Gastroesophageal sphincter (tissue), 4 donors: Measurements from ENCODE around the gene PHACTR1. TPM values are rescaled to one million over a fixed set of nuclear protein-coding genes. Genes with fewer than 3 reads are reported as not detected.

ENCODE experiments used
- ATAC-seq: fragments of 150-250 bp; one replicate; pipeline ENCODE4 v1.9.1; 2016; ENCODE audit warnings: mild to moderate bottlenecking, moderate library complexity
- H3K27ac ChIP-seq, 4 donors: fragments of 200-600 bp; sonication (generic) in 3 of 4; 1 replicate in 3 of 4; 2 replicates in 1 of 4; pipeline ENCODE4 v1.5.1; 2016 to 2019
- H3K27me3 ChIP-seq: fragments of 200-600 bp; sonication (generic); one replicate; pipeline ENCODE4 v1.5.1; 2019
- H3K36me3 ChIP-seq, 2 donors: fragments of 200-600 bp; sonication (generic); one replicate each; pipeline ENCODE4 v1.5.1; 2019; ENCODE audit warnings: control low read depth in 1 of 2
- H3K4me1 ChIP-seq, 3 donors: fragments of 200-600 bp; sonication (generic); 1 replicate in 2 of 3; 2 replicates in 1 of 3; pipeline ENCODE4 v1.5.1; 2016 to 2019; ENCODE audit warnings: control low read depth in 2 of 3
- H3K4me3 ChIP-seq, 2 donors: fragments of 200-600 bp; sonication (generic); one replicate each; pipeline ENCODE4 v1.5.1; 2019; ENCODE audit warnings: mild to moderate bottlenecking in 1 of 2, moderate library complexity in 1 of 2
- H3K9me3 ChIP-seq, 3 donors: fragments of 200-600 bp; sonication (generic); one replicate each; pipeline ENCODE4 v1.5.1; 2017 to 2019; ENCODE audit warnings: control low read depth in 2 of 3
- CTCF ChIP-seq, 4 experiments: fragments of 200-600 bp in 2 of 4; fragments of 450-650 bp in 2 of 4; sonication (generic) in 1 of 4; IDR thresholded peaks; one replicate each; pipeline ENCODE4 v1.5.1; 2017 to 2019; ENCODE audit warnings: antibody characterized with exemption in 4 of 4, mild to moderate bottlenecking in 2 of 4, moderate library complexity in 2 of 4
- EP300 ChIP-seq: sonication (generic); formaldehyde crosslinking; IDR thresholded peaks from one replicate; pipeline ENCODE4 v1.6.1; 2017; ENCODE audit warnings: antibody characterized with exemption, mild to moderate bottlenecking
- POLR2A ChIP-seq, 2 donors: fragments of 450-650 bp; IDR thresholded peaks; one replicate each; pipeline ENCODE4 v1.6.1; 2017; ENCODE audit warnings: antibody characterized with exemption in 2 of 2, mild to moderate bottlenecking in 2 of 2, moderate library complexity in 1 of 2
- POLR2AphosphoS5 ChIP-seq: sonication (generic); formaldehyde crosslinking; IDR thresholded peaks from one replicate; pipeline ENCODE4 v1.6.1; 2017; ENCODE audit warnings: antibody characterized with exemption
- WGBS, 2 donors: methylation state at CpG; one replicate each; pipeline ENCODE4 v1.1.5; 2018; ENCODE audit warnings: low coverage in 1 of 2; 5-methylcytosine and 5-hydroxymethylcytosine counted together
- total RNA-seq, 4 donors: library from RNA; depleted of rRNA; stranded (reverse); fragments of >200 nt; gene quantifications; one replicate each; pipeline ENCODE4 v1.1.0, GENCODE V29; 2016

The PHACTR1 gene
- total RNA-seq, 4 donors from 2014 or later, result 0.20 to 27.3 (median 2.2) TPM

GRCh38 chr6:13049666-13050254 lies 333.2 kb downstream of the PHACTR1 start:
- no peak overlapping the region for H3K27ac ChIP-seq
- no peak overlapping the region for H3K4me3 ChIP-seq
- TF ChIP-seq POLR2AphosphoS5 (no peak), CTCF (IDR thresholded peaks at IDR 0.05) (no peak), EP300 (no peak), POLR2A (IDR thresholded peaks at IDR 0.05) (no peak)
- no peaks in the 10 kb centered on the region for H3K27me3 ChIP-seq
- ATAC-seq, result no peak
- H3K36me3 ChIP-seq, result no peaks in the 10 kb centered on the region
- H3K4me1 ChIP-seq, result no peaks in the 10 kb centered on the region
- no peaks in the 10 kb centered on the region for H3K9me3 ChIP-seq

- Histone ChIP-seq H3K4me1 (no peaks in the 10 kb centered on the region), H3K36me3 (no peaks in the 10 kb centered on the region), H3K27ac (no peak overlapping the region), H3K4me3 (no peak overlapping the region), H3K9me3 (no peaks in the 10 kb centered on the region), H3K27me3 (peaks cover 3% of the 10 kb centered on the region)
- TF ChIP-seq EP300 (no peak), POLR2AphosphoS5 (no peak), POLR2A (IDR thresholded peaks at IDR 0.05) (no peak), CTCF (IDR thresholded peaks at IDR 0.05) (no peak)
- 78% methylated on average over 9 of the region's 9 CpGs for WGBS, 2 donors
- peak; percentile 31 for ATAC-seq
Observed at GRCh38 chr6:13053006-13053461, 336.5 kb downstream of the PHACTR1 start.

- no peaks in the 10 kb centered on the region for H3K36me3 ChIP-seq
- TF ChIP-seq POLR2AphosphoS5, result no peak
- no peak for TF ChIP-seq POLR2A (IDR thresholded peaks at IDR 0.05)
- no peak for TF ChIP-seq EP300
- TF ChIP-seq CTCF (IDR thresholded peaks at IDR 0.05), result no peak
Observed at GRCh38 chr6:13058051-13058450, 341.5 kb downstream of the PHACTR1 start.

GRCh38 chr6:13059026-13059425 lies 342.5 kb downstream of the PHACTR1 start:
- Histone ChIP-seq H3K9me3 (no peaks in the 10 kb centered on the region), H3K4me3 (no peak overlapping the region), H3K36me3 (no peaks in the 10 kb centered on the region), H3K27me3 (peaks cover 9% of the 10 kb centered on the region), H3K4me1 (no peaks in the 10 kb centered on the region), H3K27ac (no peak overlapping the region)
- TF ChIP-seq POLR2AphosphoS5 (no peak), EP300 (no peak), CTCF (IDR thresholded peaks at IDR 0.05) (no peak), POLR2A (IDR thresholded peaks at IDR 0.05) (no peak)
- 69% methylated on average over 1 of the region's 1 CpG; no CpG with 5 or more reads in 1 of the 2 donors for WGBS, 2 donors
- no peak for ATAC-seq

More at GRCh38 chr6:13058051-13058450, 341.5 kb downstream of the PHACTR1 start:
- H3K4me3 ChIP-seq, result no peak overlapping the region
- ATAC-seq, result no peak
- peaks cover 9% of the 10 kb centered on the region for H3K27me3 ChIP-seq
- H3K27ac ChIP-seq, result no peak overlapping the region
- H3K9me3 ChIP-seq, result no peaks in the 10 kb centered on the region
- H3K4me1 ChIP-seq, result no peaks in the 10 kb centered on the region
- WGBS, 2 donors, result 68 to 86% methylated on average over 3 of the region's 3 CpGs

- H3K9me3 ChIP-seq, result no peaks in the 10 kb centered on the region
- no peaks in the 10 kb centered on the region for H3K4me1 ChIP-seq
- no peak overlapping the region for H3K4me3 ChIP-seq
- peaks cover 3% of the 10 kb centered on the region for H3K27me3 ChIP-seq
- H3K36me3 ChIP-seq, result no peaks in the 10 kb centered on the region
- WGBS, 2 donors, result 86 to 97% methylated on average over 2 to 3 of the region's 3 CpGs
- no peak for TF ChIP-seq CTCF (IDR thresholded peaks at IDR 0.05)
- no peak for TF ChIP-seq POLR2A (IDR thresholded peaks at IDR 0.05)
- TF ChIP-seq EP300, result no peak
- TF ChIP-seq POLR2AphosphoS5, result no peak
- H3K27ac ChIP-seq, result no peak overlapping the region
- ATAC-seq, result no peak
Observed at GRCh38 chr6:13063300-13063918, 346.8 kb downstream of the PHACTR1 start.
